Suprapubic skin (tissue), 4 donors: Measurements from ENCODE around the gene NDUFS1. TPM values are rescaled to one million over a fixed set of nuclear protein-coding genes. Genes with fewer than 3 reads are reported as not detected.
"Not testable (repeated sequence)": the region's sequence is repeated elsewhere in the genome, so short reads cannot be mapped to it uniquely, and the experiment has no call there.

Experiments
- DNase-seq, 2 donors: peaks; one replicate each; pipeline ENCODE4 v3.0.0-alpha.2; 2019; ENCODE audit warnings: low spot score in 2 of 2
- H3K27ac ChIP-seq: fragments of 200-600 bp; sonication (generic); one replicate; pipeline ENCODE4 v1.5.1; 2019
- H3K27me3 ChIP-seq: fragments of 200-600 bp; sonication (generic); one replicate; pipeline ENCODE4 v1.5.1; 2019
- H3K36me3 ChIP-seq: fragments of 200-600 bp; sonication (generic); one replicate; pipeline ENCODE4 v1.5.1; 2019
- H3K4me1 ChIP-seq: fragments of 200-600 bp; sonication (generic); one replicate; pipeline ENCODE4 v1.5.1; 2019
- H3K4me3 ChIP-seq: fragments of 200-600 bp; sonication (generic); one replicate; pipeline ENCODE4 v1.5.1; 2019; ENCODE audit warnings: mild to moderate bottlenecking
- H3K9me3 ChIP-seq: fragments of 200-600 bp; sonication (generic); one replicate; pipeline ENCODE4 v1.5.1; 2019
- EP300 ChIP-seq: sonication (generic); formaldehyde crosslinking; IDR thresholded peaks from one replicate; pipeline ENCODE4 v1.6.1; 2017; ENCODE audit warnings: antibody characterized with exemption
- POLR2A ChIP-seq, 2 donors: fragments of 450-650 bp; IDR thresholded peaks; one replicate each; pipeline ENCODE4 v1.6.1; 2017; ENCODE audit warnings: antibody characterized with exemption in 2 of 2, mild to moderate bottlenecking in 2 of 2, moderate library complexity in 2 of 2
- POLR2AphosphoS5 ChIP-seq, 3 donors: sonication (generic); formaldehyde crosslinking; IDR thresholded peaks; one replicate each; pipeline ENCODE4 v1.6.1; 2017; ENCODE audit warnings: antibody characterized with exemption in 3 of 3
- WGBS: methylation state at CpG from one replicate; pipeline ENCODE4 v1.1.5; 2018; 5-methylcytosine and 5-hydroxymethylcytosine counted together
- total RNA-seq, 4 donors: library from RNA; depleted of rRNA; stranded (reverse); fragments of >200 nt; gene quantifications; one replicate each; pipeline ENCODE4 v1.1.0, GENCODE V29; 2016
- TF ChIP-seq, protein P1 (sequence below), 2 donors: fragments of 200-600 bp in 1 of 2; fragments of 450-650 bp in 1 of 2; sonication (generic) in 1 of 2; IDR thresholded peaks; one replicate each; pipeline ENCODE4 v1.5.1; 2016 to 2019; ENCODE audit warnings: antibody characterized with exemption in 2 of 2, mild to moderate bottlenecking in 1 of 2, moderate library complexity in 1 of 2

The NDUFS1 gene
- total RNA-seq, 4 donors from 2014 or later = 65.7 to 74.2 (median 69.9) TPM

DNA sequence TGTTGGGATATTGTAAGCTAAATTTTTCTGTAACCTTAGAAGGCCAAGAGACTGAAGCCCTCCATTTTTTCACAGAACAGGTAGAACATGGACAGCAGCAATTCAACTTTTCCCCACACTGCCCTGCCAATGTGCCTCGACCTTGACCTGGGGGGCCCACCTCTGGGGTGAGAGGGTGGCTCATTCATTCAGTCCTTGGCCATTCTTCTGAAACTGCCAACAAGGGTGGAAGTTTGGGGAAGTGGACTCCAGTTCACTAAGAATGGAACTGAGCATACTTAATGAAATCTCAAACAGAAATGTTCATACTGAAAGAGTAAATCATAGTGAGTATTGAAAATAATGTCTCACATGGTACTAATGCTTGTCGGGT lies 1.5 kb upstream of the NDUFS1 start:
- H3K4me1 ChIP-seq = peaks cover 32% of the 10 kb centered on the region
- peak overlapping the region; percentile 95 for H3K4me3 ChIP-seq
- WGBS = 75% methylated on average over 2 of the region's 2 CpGs
- no peak for DNase-seq
- TF ChIP-seq, protein P1, sequence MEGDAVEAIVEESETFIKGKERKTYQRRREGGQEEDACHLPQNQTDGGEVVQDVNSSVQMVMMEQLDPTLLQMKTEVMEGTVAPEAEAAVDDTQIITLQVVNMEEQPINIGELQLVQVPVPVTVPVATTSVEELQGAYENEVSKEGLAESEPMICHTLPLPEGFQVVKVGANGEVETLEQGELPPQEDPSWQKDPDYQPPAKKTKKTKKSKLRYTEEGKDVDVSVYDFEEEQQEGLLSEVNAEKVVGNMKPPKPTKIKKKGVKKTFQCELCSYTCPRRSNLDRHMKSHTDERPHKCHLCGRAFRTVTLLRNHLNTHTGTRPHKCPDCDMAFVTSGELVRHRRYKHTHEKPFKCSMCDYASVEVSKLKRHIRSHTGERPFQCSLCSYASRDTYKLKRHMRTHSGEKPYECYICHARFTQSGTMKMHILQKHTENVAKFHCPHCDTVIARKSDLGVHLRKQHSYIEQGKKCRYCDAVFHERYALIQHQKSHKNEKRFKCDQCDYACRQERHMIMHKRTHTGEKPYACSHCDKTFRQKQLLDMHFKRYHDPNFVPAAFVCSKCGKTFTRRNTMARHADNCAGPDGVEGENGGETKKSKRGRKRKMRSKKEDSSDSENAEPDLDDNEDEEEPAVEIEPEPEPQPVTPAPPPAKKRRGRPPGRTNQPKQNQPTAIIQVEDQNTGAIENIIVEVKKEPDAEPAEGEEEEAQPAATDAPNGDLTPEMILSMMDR (IDR thresholded peaks at IDR 0.05) = no peak
- TF ChIP-seq EP300 (no peak), POLR2A (IDR thresholded peaks at IDR 0.05) (no peak), POLR2AphosphoS5 (IDR thresholded peaks at IDR 0.05) (no peak)
- H3K9me3 ChIP-seq = no peaks in the 10 kb centered on the region
- H3K27ac ChIP-seq = peak overlapping the region; percentile 94
- no peaks in the 10 kb centered on the region for H3K27me3 ChIP-seq
- H3K36me3 ChIP-seq = peaks cover 25% of the 10 kb centered on the region

DNA sequence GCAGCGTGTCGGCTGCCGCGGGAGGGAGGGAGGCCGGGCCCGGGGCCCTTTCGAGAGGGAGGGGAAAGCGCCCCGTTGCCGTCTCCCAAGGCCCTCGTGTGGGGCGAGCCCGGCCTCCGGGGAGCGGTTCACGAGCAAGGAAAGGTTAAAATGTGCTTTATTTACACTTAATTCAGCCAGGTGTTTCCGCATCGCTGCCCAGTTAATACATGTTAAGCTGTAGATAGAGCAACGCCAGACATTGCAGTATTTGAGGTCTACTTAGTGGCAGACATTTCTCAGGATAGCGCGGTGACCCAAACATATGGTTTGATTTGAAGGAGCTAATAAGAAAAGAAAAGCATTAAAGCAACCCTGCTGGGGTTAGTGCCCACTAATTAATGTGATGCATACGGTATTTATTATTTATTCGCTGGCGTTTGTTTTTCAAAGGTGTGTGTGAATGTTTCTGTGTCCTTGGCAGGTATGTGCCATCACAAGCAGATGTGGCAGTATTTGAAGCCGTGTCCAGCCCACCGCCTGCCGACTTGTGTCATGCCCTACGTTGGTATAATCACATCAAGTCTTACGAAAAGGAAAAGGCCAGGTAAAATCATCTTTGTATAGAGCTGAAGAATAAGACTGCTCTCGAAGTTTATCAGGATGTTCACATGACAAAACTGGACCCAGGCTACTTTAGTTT lies 1.0 kb upstream of the NDUFS1 start:
- peaks cover 32% of the 10 kb centered on the region for H3K4me1 ChIP-seq
- no peak for DNase-seq
- WGBS = 8% methylated on average over 14 of the region's 30 CpGs
- H3K9me3 ChIP-seq = no peaks in the 10 kb centered on the region
- TF ChIP-seq EP300 = no peak
- no peak for TF ChIP-seq POLR2A (IDR thresholded peaks at IDR 0.05)
- TF ChIP-seq, protein P1 (IDR thresholded peaks at IDR 0.05) = no peak
- no peak for TF ChIP-seq POLR2AphosphoS5 (IDR thresholded peaks at IDR 0.05)
- H3K36me3 ChIP-seq = peaks cover 25% of the 10 kb centered on the region
- H3K4me3 ChIP-seq = peak overlapping the region; percentile 95
- H3K27me3 ChIP-seq = no peaks in the 10 kb centered on the region
- H3K27ac ChIP-seq = peak overlapping the region; percentile 94

DNA sequence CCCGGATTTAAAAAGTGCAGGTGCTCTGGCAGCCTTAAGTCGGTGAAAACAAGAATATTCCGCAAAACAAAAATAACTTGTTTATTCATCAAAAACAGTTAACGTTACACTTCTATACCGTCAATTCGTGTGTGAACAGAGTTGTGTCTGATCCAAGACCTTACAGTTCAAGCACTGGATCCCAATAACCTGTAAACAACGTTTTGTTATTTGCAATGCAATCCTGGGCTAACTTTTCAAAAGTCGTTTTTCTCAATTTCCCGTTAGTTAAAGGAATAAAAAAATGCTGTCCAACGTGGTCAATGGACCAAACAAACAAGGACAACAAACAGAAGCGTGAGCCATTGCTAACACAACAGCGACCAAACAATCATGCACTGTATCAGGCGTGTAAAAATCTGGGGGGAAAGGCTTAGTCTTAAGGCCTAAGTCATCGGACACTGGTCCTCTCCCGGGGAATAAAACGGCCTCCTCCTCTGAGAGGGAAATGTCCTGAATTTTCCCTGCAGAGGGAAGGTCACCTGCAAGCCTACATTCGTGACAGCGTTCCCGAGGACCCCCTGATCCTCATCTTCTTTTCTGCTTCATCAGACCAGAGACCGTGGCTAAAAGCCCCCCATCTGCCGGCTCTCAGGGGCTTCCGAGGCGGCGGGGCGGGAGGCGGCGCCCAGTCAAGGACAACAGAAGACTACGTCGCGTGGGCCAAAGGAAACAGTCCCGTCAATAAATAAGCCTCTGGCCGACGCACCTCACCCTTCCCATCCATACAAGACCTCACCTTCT lies 490 bp downstream of the NDUFS1 start:
- Histone ChIP-seq H3K27ac (peak overlapping the region; percentile 94), H3K27me3 (no peaks in the 10 kb centered on the region), H3K4me3 (peak overlapping the region; percentile 95), H3K36me3 (peaks cover 25% of the 10 kb centered on the region), H3K9me3 (no peaks in the 10 kb centered on the region), H3K4me1 (peaks cover 35% of the 10 kb centered on the region)
- WGBS = under 1% methylated on average over 22 of the region's 33 CpGs
- TF ChIP-seq POLR2A (IDR thresholded peaks at IDR 0.05) (no peak), EP300 (no peak), POLR2AphosphoS5 (IDR thresholded peaks at IDR 0.05) (no peak)
- TF ChIP-seq, protein P1 (IDR thresholded peaks at IDR 0.05) = no peak
- no peak for DNase-seq

DNA sequence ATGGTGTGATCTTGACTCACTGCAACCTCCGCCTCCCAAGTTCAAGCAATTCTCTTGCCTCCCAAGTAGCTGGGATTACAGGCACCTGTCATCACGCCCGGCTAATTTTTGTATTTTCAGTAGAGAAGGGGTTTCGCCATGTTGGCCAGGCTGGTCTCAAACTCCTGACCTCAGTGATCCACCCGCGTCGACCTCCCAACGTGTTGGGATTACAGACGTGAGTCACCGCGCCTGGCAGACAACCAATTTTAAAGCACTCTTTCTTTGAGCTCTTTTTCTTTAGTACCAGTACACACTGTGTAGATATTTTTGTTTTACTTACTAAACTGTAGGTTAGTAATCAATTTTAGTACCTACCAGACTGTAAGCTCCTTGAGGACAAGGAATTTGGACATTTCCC lies 2.2 kb downstream of the NDUFS1 start:
- peaks cover 36% of the 10 kb centered on the region for H3K4me1 ChIP-seq
- not testable (repeated sequence) for H3K9me3 ChIP-seq, H3K4me3 ChIP-seq, DNase-seq, H3K27me3 ChIP-seq, H3K27ac ChIP-seq, H3K36me3 ChIP-seq
- 82% methylated on average over 11 of the region's 11 CpGs for WGBS

DNA sequence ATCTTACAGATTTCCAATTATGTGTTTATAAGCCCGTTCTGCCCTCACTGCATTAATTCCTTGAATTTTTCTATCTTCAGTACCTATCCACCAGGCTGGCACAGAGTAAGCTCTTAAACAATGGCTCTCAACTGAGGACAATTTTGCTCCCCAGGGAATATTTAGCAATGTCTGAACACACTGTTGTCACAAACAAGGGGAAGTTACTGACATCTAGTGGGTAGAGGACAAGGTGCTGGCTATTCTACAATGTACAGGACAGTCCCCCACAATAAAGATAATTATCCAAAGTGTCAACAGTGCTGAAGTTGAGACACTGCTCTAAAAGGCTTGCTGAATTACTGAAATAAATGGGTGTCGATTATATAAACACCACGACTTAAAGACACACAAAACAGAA lies 5.0 kb downstream of the NDUFS1 start:
- no peaks in the 10 kb centered on the region for H3K27me3 ChIP-seq
- H3K4me1 ChIP-seq = peaks cover 23% of the 10 kb centered on the region
- 88% methylated on average over 3 of the region's 3 CpGs for WGBS
- no peak overlapping the region for H3K27ac ChIP-seq
- H3K9me3 ChIP-seq = no peaks in the 10 kb centered on the region
- H3K36me3 ChIP-seq = peaks cover 8% of the 10 kb centered on the region
- H3K4me3 ChIP-seq = no peak overlapping the region
- no peak for DNase-seq
- TF ChIP-seq, protein P1 (IDR thresholded peaks at IDR 0.05) = no peak
- TF ChIP-seq EP300 (no peak), POLR2AphosphoS5 (IDR thresholded peaks at IDR 0.05) (no peak), POLR2A (IDR thresholded peaks at IDR 0.05) (no peak)
